GM12878 (cell line): ENCODE results near the gene ZFPM1. TPM values are rescaled to one million over a fixed set of nuclear protein-coding genes. Genes with fewer than 3 reads are reported as not detected.

Source experiments
- BHLHE40 ChIP-seq, 2 experiments: fragments of 450-650 bp in 1 of 2; IDR thresholded peaks; 2 replicates each; pipeline ENCODE4 v1.6.1; 2011 to 2017; ENCODE audit warnings: low read depth in 2 of 2, borderline replicate concordance in 1 of 2, improper control_type of control experiment in 1 of 2, low read length in 1 of 2, mild to moderate bottlenecking in 1 of 2
- BRCA1 ChIP-seq: IDR thresholded peaks from 2 replicates; pipeline ENCODE4 v1.6.1; 2011; ENCODE audit warnings: low read depth, low read length, improper control_type of control experiment
- CEBPB ChIP-seq, 2 experiments: fragments of 150-350 bp in 1 of 2; IDR thresholded peaks; 2 replicates each; pipeline ENCODE4 v1.6.1; 2012 to 2014; ENCODE audit warnings: low read depth in 2 of 2, low read length in 2 of 2, borderline replicate concordance in 1 of 2, inconsistent platforms in 1 of 2
- CHD4 ChIP-seq: fragments of 200-600 bp; sonication (generic); IDR thresholded peaks from 2 replicates; pipeline ENCODE4 v1.6.1; 2016; ENCODE audit warnings: mild to moderate bottlenecking
- FOXK2 ChIP-seq: fragments of 450-650 bp; IDR thresholded peaks from 2 replicates; pipeline ENCODE4 v1.6.1; 2017; ENCODE audit warnings: mild to moderate bottlenecking, moderate library complexity
- GATAD2B ChIP-seq: fragments of 450-650 bp; conservative IDR thresholded peaks from 2 replicates; pipeline ENCODE4 v1.6.1; 2017; ENCODE audit warnings: low read depth, mild to moderate bottlenecking, moderate library complexity
- HSF1 ChIP-seq: fragments of 150-350 bp; IDR thresholded peaks from 2 replicates; pipeline ENCODE4 v1.6.1; 2014; ENCODE audit warnings: mild to moderate bottlenecking, low read depth, low read length
- IRF3 ChIP-seq: fragments of 450-650 bp; IDR thresholded peaks from 2 replicates; pipeline ENCODE4 v1.6.1; 2014; ENCODE audit warnings: mild to moderate bottlenecking
- MEF2A ChIP-seq: IDR thresholded peaks from 2 replicates; pipeline ENCODE4 v1.6.1; 2011; ENCODE audit warnings: low read depth, mild to moderate bottlenecking, low read length, moderate library complexity; ENCODE audit not compliant: insufficient read depth
- NKRF ChIP-seq: fragments of 450-650 bp; conservative IDR thresholded peaks from 2 replicates; pipeline ENCODE4 v1.6.1; 2017; ENCODE audit warnings: mild to moderate bottlenecking, moderate library complexity
- PAX8 ChIP-seq: fragments of 450-650 bp; IDR thresholded peaks from 2 replicates; pipeline ENCODE4 v1.6.1; 2017; ENCODE audit warnings: mild to moderate bottlenecking, moderate library complexity
- POU2F2 ChIP-seq: IDR thresholded peaks from 3 replicates; pipeline ENCODE4 v1.6.1; 2011; ENCODE audit warnings: low read depth, mild to moderate bottlenecking, low read length, borderline replicate concordance
- RAD21 ChIP-seq: IDR thresholded peaks from 2 replicates; pipeline ENCODE4 v1.6.1; 2011; ENCODE audit warnings: mild to moderate bottlenecking, low read depth, low read length, moderate library complexity; ENCODE audit not compliant: insufficient read depth
- RELB ChIP-seq: fragments of 450-650 bp; IDR thresholded peaks from 2 replicates; pipeline ENCODE4 v1.6.1; 2017; ENCODE audit warnings: low read depth, mild to moderate bottlenecking, moderate library complexity
- SKIL ChIP-seq: fragments of 450-650 bp; IDR thresholded peaks from 2 replicates; pipeline ENCODE4 v1.6.1; 2017; ENCODE audit warnings: mild to moderate bottlenecking, low read depth, inconsistent platforms; ENCODE audit not compliant: poor library complexity, severe bottlenecking
- SMC3 ChIP-seq: IDR thresholded peaks from 2 replicates; pipeline ENCODE4 v1.6.1; 2011; ENCODE audit warnings: low read length, improper control_type of control experiment, borderline replicate concordance
- SRF ChIP-seq, 2 experiments: IDR thresholded peaks; 2 replicates each; pipeline ENCODE4 v1.6.1; 2011; ENCODE audit warnings: low read depth in 2 of 2, low read length in 2 of 2, mild to moderate bottlenecking in 1 of 2, moderate library complexity in 1 of 2
- STAT3 ChIP-seq: IDR thresholded peaks from 2 replicates; pipeline ENCODE4 v1.6.1; 2011; ENCODE audit warnings: low read depth, low read length, improper control_type of control experiment
- TCF12 ChIP-seq: IDR thresholded peaks from 2 replicates; pipeline ENCODE4 v1.6.1; 2011; ENCODE audit warnings: low read depth, mild to moderate bottlenecking, low read length
- ZSCAN29 ChIP-seq: fragments of 450-650 bp; IDR thresholded peaks from 2 replicates; pipeline ENCODE4 v1.6.1; 2017; ENCODE audit warnings: mild to moderate bottlenecking, moderate library complexity
- polyA plus RNA-seq, 11 experiments: library from polyadenylated mRNA; depleted of rRNA in 4 of 11; unstranded in 6 of 11; stranded (reverse) in 5 of 11; fragments of >200 nt; fragmentation: Nextera tagmentation in 4 of 11; fragmentation: Illumina TruSeq in 1 of 11; extraction: Ambion mirVana in 4 of 11; extraction: Trizol in 1 of 11; gene quantifications; 1 replicate in 1 of 11; 2 replicates in 10 of 11; pipeline versions ENCODE4 v1.2.1 to v1.2.3, GENCODE V29; 2011 to 2016; ENCODE audit warnings: inconsistent platforms in 2 of 11, missing spikeins in 2 of 11, low read depth in 1 of 11
- total RNA-seq, 4 experiments: library from RNA; depleted of rRNA in 3 of 4; stranded (reverse); fragments of >200 nt in 3 of 4; fragmentation: Illumina TruSeq in 1 of 4; extraction: Trizol in 1 of 4; gene quantifications; 2 replicates each; pipeline versions ENCODE4 v1.2.1 to v1.2.3, GENCODE V29; 2013 to 2021

Gene ZFPM1
- total and polyA plus RNA-seq, 10 of the 15 experiments (the other 5 are each of a cell fraction or from before 2014, with no cell fraction given): 0.02 to 5.1 (median 0.30) TPM

- TF ChIP-seq MEF2A (no peak), CEBPB (IDR thresholded peaks at IDR 0.05; ENCODE audit: borderline replicate concordance in 1 of 2, low read depth in 2 of 2, low read length in 2 of 2) (no peak), STAT3 (no peak), SMC3 (no peak; the same call in 1 of the 2 replicates), CHD4 (no peak), HSF1 (no peak), BHLHE40 (IDR thresholded peaks at IDR 0.05; ENCODE audit: borderline replicate concordance in 1 of 2, low read depth in 2 of 2, low read length in 1 of 2) (peak; percentile 68 to 72), SRF (IDR thresholded peaks at IDR 0.05; ENCODE audit: low read depth in 2 of 2, low read length in 2 of 2) (no peak), SKIL (peak; percentile 70), GATAD2B (peak; percentile 72; the same call in 1 of the 2 replicates), NKRF (peak; percentile 38), ZSCAN29 (no peak), POU2F2 (no peak), IRF3 (no peak), PAX8 (no peak), TCF12 (no peak; the same call in 1 of the 2 replicates), FOXK2 (peak; percentile 92), RELB (no peak; the same call in 1 of the 2 replicates), BRCA1 (no peak), RAD21 (0 out of 2 replicates have a peak, but pooled peaks have one; percentile 4)
Measured at GRCh38 chr16:88455610-88456355, 2.7 kb downstream of the ZFPM1 start (continued).
